ENCODE results near the gene NPM3.

The NPM3 gene

GRCh38 chr10:101748496-101748895 lies 34.8 kb downstream of the NPM3 start:
- Histone ChIP-seq H3K27me3 (replicated peaks; ENCODE audit: insufficient read depth, low read length) (no peaks in the 10 kb centered on the region), H3K9ac (ENCODE audit: low read length) (no peak overlapping the region), H3K79me2 (ENCODE audit: low read length) (no peaks in the 10 kb centered on the region), H3F3A (ENCODE audit: insufficient read depth, low read length) (no peaks in the 10 kb centered on the region), H3K27ac (ENCODE audit: low read length) (no peak overlapping the region), H4K20me1 (ENCODE audit: insufficient read depth, low read length) (no peaks in the 10 kb centered on the region), H3K9me2 (replicated peaks; ENCODE audit: insufficient read depth, low read length) (no peaks in the 10 kb centered on the region), H3K4me2 (ENCODE audit: low read depth, low read length) (no peak overlapping the region), H3K36me3 (replicated peaks; ENCODE audit: insufficient read depth, low read length) (no peaks in the 10 kb centered on the region), H2AFZ (ENCODE audit: low read length) (no peak overlapping the region), H3K4me3 (ENCODE audit: low read length) (no peak overlapping the region), H3K4me1 (ENCODE audit: low read length) (no peaks in the 10 kb centered on the region), H3K9me3 (replicated peaks; ENCODE audit: insufficient read depth, low read length) (no peaks in the 10 kb centered on the region)
- DNase-seq: no peak
- TF ChIP-seq CTCF (IDR thresholded peaks at IDR 0.05; ENCODE audit: low read length): no peak
- TF ChIP-seq EZH2 (optimal IDR thresholded peaks at IDR 0.05; ENCODE audit: low read depth, low read length): no peak
- no peak for TF ChIP-seq EZH2phosphoT487 (IDR thresholded peaks at IDR 0.05; ENCODE audit: low read length)

GRCh38 chr10:101745074-101745696 lies 38.1 kb downstream of the NPM3 start:
- no peaks in the 10 kb centered on the region for H3K9me3 ChIP-seq (replicated peaks; ENCODE audit: insufficient read depth, low read length)
- H3K27me3 ChIP-seq (replicated peaks; ENCODE audit: insufficient read depth, low read length): no peaks in the 10 kb centered on the region
- no peaks in the 10 kb centered on the region for H3K4me1 ChIP-seq (ENCODE audit: low read length)
- no peaks in the 10 kb centered on the region for H3K36me3 ChIP-seq (replicated peaks; ENCODE audit: insufficient read depth, low read length)
- H3F3A ChIP-seq (ENCODE audit: insufficient read depth, low read length): no peaks in the 10 kb centered on the region
- no peak overlapping the region for H3K27ac ChIP-seq (ENCODE audit: low read length)
- no peak for DNase-seq
- no peak overlapping the region for H3K9ac ChIP-seq (ENCODE audit: low read length)
- TF ChIP-seq EZH2phosphoT487 (IDR thresholded peaks at IDR 0.05; ENCODE audit: low read length) (no peak), EZH2 (optimal IDR thresholded peaks at IDR 0.05; ENCODE audit: low read depth, low read length) (no peak)
- no peaks in the 10 kb centered on the region for H4K20me1 ChIP-seq (ENCODE audit: insufficient read depth, low read length)
- no peaks in the 10 kb centered on the region for H3K9me2 ChIP-seq (replicated peaks; ENCODE audit: insufficient read depth, low read length)
- H2AFZ ChIP-seq (ENCODE audit: low read length): no peak overlapping the region
- H3K4me3 ChIP-seq (ENCODE audit: low read length): no peak overlapping the region
- no peaks in the 10 kb centered on the region for H3K79me2 ChIP-seq (ENCODE audit: low read length)
- no peak overlapping the region for H3K4me2 ChIP-seq (ENCODE audit: low read depth, low read length)

- H3K9me2 ChIP-seq (replicated peaks; ENCODE audit: insufficient read depth, low read length): no peaks in the 10 kb centered on the region
- H3K9me3 ChIP-seq (replicated peaks; ENCODE audit: insufficient read depth, low read length): no peaks in the 10 kb centered on the region
- no peak overlapping the region for H3K4me3 ChIP-seq (ENCODE audit: low read length)
- H3F3A ChIP-seq (ENCODE audit: insufficient read depth, low read length): no peaks in the 10 kb centered on the region
- no peaks in the 10 kb centered on the region for H3K4me1 ChIP-seq (ENCODE audit: low read length)
- H3K4me2 ChIP-seq (ENCODE audit: low read depth, low read length): no peak overlapping the region
- TF ChIP-seq EZH2phosphoT487 (IDR thresholded peaks at IDR 0.05; ENCODE audit: low read length) (no peak), EZH2 (optimal IDR thresholded peaks at IDR 0.05; ENCODE audit: low read depth, low read length) (no peak), CTCF (IDR thresholded peaks at IDR 0.05; ENCODE audit: low read length) (no peak)
- no peak overlapping the region for H3K9ac ChIP-seq (ENCODE audit: low read length)
- no peak overlapping the region for H2AFZ ChIP-seq (ENCODE audit: low read length)
- DNase-seq: no peak
- no peaks in the 10 kb centered on the region for H3K27me3 ChIP-seq (replicated peaks; ENCODE audit: insufficient read depth, low read length)
- no peaks in the 10 kb centered on the region for H3K79me2 ChIP-seq (ENCODE audit: low read length)
- no peaks in the 10 kb centered on the region for H3K36me3 ChIP-seq (replicated peaks; ENCODE audit: insufficient read depth, low read length)
- no peak overlapping the region for H3K27ac ChIP-seq (ENCODE audit: low read length)
- no peaks in the 10 kb centered on the region for H4K20me1 ChIP-seq (ENCODE audit: insufficient read depth, low read length)
Observed at GRCh38 chr10:101744267-101744666, 39.0 kb downstream of the NPM3 start.

DNA sequence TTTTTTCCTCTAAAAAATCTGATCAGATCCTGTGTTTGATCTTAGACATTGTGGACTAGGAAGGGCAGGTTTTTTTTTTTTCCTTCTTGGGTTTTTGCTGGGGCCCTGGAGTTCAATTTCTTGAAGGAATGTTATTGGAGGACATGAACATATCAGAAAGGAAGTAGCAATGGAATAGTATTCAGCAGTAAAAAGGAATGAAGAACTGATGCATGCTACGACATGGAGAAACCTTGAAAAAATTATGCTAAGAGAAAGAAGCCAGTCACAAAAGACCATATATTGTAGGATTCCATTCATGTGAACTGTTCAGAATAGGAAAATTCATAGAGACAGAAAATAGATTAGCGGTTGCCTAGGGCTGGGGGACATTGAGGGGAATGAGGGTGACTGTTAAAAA lies 41.3 kb downstream of the NPM3 start:
- H4K20me1 ChIP-seq (ENCODE audit: insufficient read depth, low read length): no peaks in the 10 kb centered on the region
- H3K79me2 ChIP-seq (ENCODE audit: low read length): no peaks in the 10 kb centered on the region
- no peak overlapping the region for H2AFZ ChIP-seq (ENCODE audit: low read length)
- H3F3A ChIP-seq (ENCODE audit: insufficient read depth, low read length): no peaks in the 10 kb centered on the region
- no peaks in the 10 kb centered on the region for H3K27me3 ChIP-seq (replicated peaks; ENCODE audit: insufficient read depth, low read length)
- no peak overlapping the region for H3K4me3 ChIP-seq (ENCODE audit: low read length)
- no peak overlapping the region for H3K4me2 ChIP-seq (ENCODE audit: low read depth, low read length)
- no peak overlapping the region for H3K27ac ChIP-seq (ENCODE audit: low read length)
- no peak for DNase-seq
- no peak for TF ChIP-seq EZH2 (optimal IDR thresholded peaks at IDR 0.05; ENCODE audit: low read depth, low read length)
- TF ChIP-seq CTCF (IDR thresholded peaks at IDR 0.05; ENCODE audit: low read length): no peak
- no peak for TF ChIP-seq EZH2phosphoT487 (IDR thresholded peaks at IDR 0.05; ENCODE audit: low read length)
- no peaks in the 10 kb centered on the region for H3K36me3 ChIP-seq (replicated peaks; ENCODE audit: insufficient read depth, low read length)
- H3K4me1 ChIP-seq (ENCODE audit: low read length): no peaks in the 10 kb centered on the region
- H3K9ac ChIP-seq (ENCODE audit: low read length): no peak overlapping the region
- no peaks in the 10 kb centered on the region for H3K9me2 ChIP-seq (replicated peaks; ENCODE audit: insufficient read depth, low read length)
- H3K9me3 ChIP-seq (replicated peaks; ENCODE audit: insufficient read depth, low read length): no peaks in the 10 kb centered on the region
